Frontal cortex (tissue), 4 donors: ENCODE measurements around the gene LIMS4. TPM values are rescaled to one million over a fixed set of nuclear protein-coding genes. Genes with fewer than 3 reads are reported as not detected.
"Not testable (repeated sequence)": the region's sequence is repeated elsewhere in the genome, so short reads cannot be mapped to it uniquely, and the experiment has no call there.

Source experiments
- DNase-seq, 2 donors: peaks; one replicate each; pipeline ENCODE4 v3.0.0; 2012; ENCODE audit warnings: low spot score in 2 of 2
- FAIRE-seq: peaks from 2 replicates; lab custom pipeline; 2012; peaks lifted over from hg19 to GRCh38; lab: Jason Lieb, UNC
- small RNA-seq: library from RNA; depleted of rRNA; stranded (forward); fragments of <200 nt; gene quantifications from one replicate; pipeline ENCODE3, GENCODE V24; 2014
- total RNA-seq: library from RNA; depleted of rRNA; stranded (reverse); fragments of >200 nt; gene quantifications from one replicate; pipeline ENCODE4 v1.2.3, GENCODE V29; 2014
- donor health status: control.
- donor health status: control.
- donor health status: control.

The LIMS4 gene
- total RNA-seq, 1 donor from 2014 or later: 0.41 TPM

DNA sequence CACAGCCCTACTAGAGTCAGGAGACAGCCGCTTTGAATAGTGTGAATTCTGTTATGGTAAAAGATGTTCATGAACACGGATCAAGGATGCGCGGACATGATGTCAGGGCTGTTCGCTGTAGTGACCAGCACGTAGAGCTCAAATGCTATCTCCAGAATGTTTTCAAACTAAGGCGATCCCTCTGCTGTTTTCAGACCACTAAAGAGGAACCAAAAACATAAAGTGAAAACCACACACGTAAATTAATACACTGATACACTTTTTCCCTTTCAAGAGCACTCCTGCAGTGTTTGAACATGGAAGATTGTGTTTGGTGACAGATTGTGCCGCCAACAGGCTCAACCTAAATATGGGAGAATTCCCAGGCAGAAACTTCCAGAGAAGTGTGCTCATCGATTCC lies 73.2 kb downstream of the LIMS4 start:
- DNase-seq, FAIRE-seq: not testable (repeated sequence)

DNA sequence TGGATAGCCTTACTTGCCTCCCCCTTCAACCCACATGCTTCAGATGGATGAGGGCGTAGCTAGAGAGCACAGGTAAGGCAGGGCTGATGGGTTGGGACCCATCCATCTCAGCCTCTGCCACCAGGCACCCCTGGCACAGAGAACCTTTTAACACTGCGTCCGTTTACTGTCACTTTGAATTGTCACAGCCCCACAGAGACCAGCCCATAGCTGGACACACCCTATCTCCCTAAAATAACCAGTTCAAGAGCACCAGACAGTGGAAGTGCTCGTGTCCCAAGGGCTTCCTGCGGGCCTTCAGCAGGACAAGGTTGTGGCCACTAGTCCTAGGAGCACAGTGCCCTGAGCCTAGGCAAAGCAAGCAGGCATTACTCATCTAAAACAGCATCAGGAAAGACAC lies 76.6 kb downstream of the LIMS4 start:
- not testable (repeated sequence) for FAIRE-seq, DNase-seq

Small RNAs within 50 kb of the gene (small RNA-seq; reads per million reads assigned to genes)
- gene AC108938.1: not detected

Other genes starting within 250 kb of the LIMS4 start
- 125 TPM for gene RGPD6, start 104.4 kb upstream of the LIMS4 start, total RNA-seq
- gene BUB1, start 205.2 kb upstream of the LIMS4 start, total RNA-seq: 6.9 TPM